Measurements from ENCODE around the gene KATNIP. TPM values are rescaled to one million over a fixed set of nuclear protein-coding genes. Genes with fewer than 3 reads are reported as not detected.

The KATNIP gene
- total RNA-seq, 1 donor from 2014 or later: 26.2 TPM

- DNase-seq (ENCODE audit: low spot score): no peak
- Mint-ChIP-seq H3K9me3 (ENCODE audit: unreplicated experiment) (no peaks in the 10 kb centered on the region), H3K36me3 (ENCODE audit: low read depth, unreplicated experiment) (peaks cover 74% of the 10 kb centered on the region), H3K27me3 (ENCODE audit: unreplicated experiment) (peaks cover 6% of the 10 kb centered on the region), H3K4me1 (ENCODE audit: unreplicated experiment) (peaks cover 16% of the 10 kb centered on the region), H3K4me3 (ENCODE audit: unreplicated experiment) (no peak overlapping the region), H3K27ac (ENCODE audit: unreplicated experiment) (no peak overlapping the region)
- TF ChIP-seq CTCF (IDR thresholded peaks at IDR 0.05; ENCODE audit: unreplicated experiment): no peak
Observed at GRCh38 chr16:27534256-27534655, 15.7 kb upstream of the KATNIP start.

- Mint-ChIP-seq H3K27ac (ENCODE audit: unreplicated experiment) (peak overlapping the region; percentile 93), H3K36me3 (ENCODE audit: low read depth, unreplicated experiment) (peaks cover 67% of the 10 kb centered on the region), H3K27me3 (ENCODE audit: unreplicated experiment) (peaks cover 12% of the 10 kb centered on the region), H3K4me3 (ENCODE audit: unreplicated experiment) (peak overlapping the region; percentile 63), H3K4me1 (ENCODE audit: unreplicated experiment) (peaks cover 22% of the 10 kb centered on the region), H3K9me3 (ENCODE audit: unreplicated experiment) (no peaks in the 10 kb centered on the region)
- DNase-seq (ENCODE audit: low spot score): peak; percentile 46
- TF ChIP-seq CTCF (IDR thresholded peaks at IDR 0.05; ENCODE audit: unreplicated experiment): no peak
Observed at GRCh38 chr16:27538528-27538927, 11.4 kb upstream of the KATNIP start.

GRCh38 chr16:27539120-27539519, 10.8 kb upstream of the KATNIP start:
- DNase-seq (ENCODE audit: low spot score): no peak
- peak overlapping the region; percentile 28 for H3K4me3 Mint-ChIP-seq (ENCODE audit: unreplicated experiment)
- no peaks in the 10 kb centered on the region for H3K9me3 Mint-ChIP-seq (ENCODE audit: unreplicated experiment)
- peaks cover 22% of the 10 kb centered on the region for H3K4me1 Mint-ChIP-seq (ENCODE audit: unreplicated experiment)
- peak overlapping the region; percentile 17 for H3K27ac Mint-ChIP-seq (ENCODE audit: unreplicated experiment)
- peaks cover 12% of the 10 kb centered on the region for H3K27me3 Mint-ChIP-seq (ENCODE audit: unreplicated experiment)
- H3K36me3 Mint-ChIP-seq (ENCODE audit: low read depth, unreplicated experiment): peaks cover 68% of the 10 kb centered on the region
- no peak for TF ChIP-seq CTCF (IDR thresholded peaks at IDR 0.05; ENCODE audit: unreplicated experiment)

- Mint-ChIP-seq H3K4me3 (ENCODE audit: unreplicated experiment) (peak overlapping the region; percentile 66), H3K4me1 (ENCODE audit: unreplicated experiment) (peaks cover 22% of the 10 kb centered on the region), H3K27ac (ENCODE audit: unreplicated experiment) (peak overlapping the region; percentile 32), H3K36me3 (ENCODE audit: low read depth, unreplicated experiment) (peaks cover 71% of the 10 kb centered on the region), H3K27me3 (ENCODE audit: unreplicated experiment) (peaks cover 15% of the 10 kb centered on the region), H3K9me3 (ENCODE audit: unreplicated experiment) (no peaks in the 10 kb centered on the region)
- no peak for TF ChIP-seq CTCF (IDR thresholded peaks at IDR 0.05; ENCODE audit: unreplicated experiment)
- no peak for DNase-seq (ENCODE audit: low spot score)
Observed at GRCh38 chr16:27539636-27540035, 10.3 kb upstream of the KATNIP start.

DNA sequence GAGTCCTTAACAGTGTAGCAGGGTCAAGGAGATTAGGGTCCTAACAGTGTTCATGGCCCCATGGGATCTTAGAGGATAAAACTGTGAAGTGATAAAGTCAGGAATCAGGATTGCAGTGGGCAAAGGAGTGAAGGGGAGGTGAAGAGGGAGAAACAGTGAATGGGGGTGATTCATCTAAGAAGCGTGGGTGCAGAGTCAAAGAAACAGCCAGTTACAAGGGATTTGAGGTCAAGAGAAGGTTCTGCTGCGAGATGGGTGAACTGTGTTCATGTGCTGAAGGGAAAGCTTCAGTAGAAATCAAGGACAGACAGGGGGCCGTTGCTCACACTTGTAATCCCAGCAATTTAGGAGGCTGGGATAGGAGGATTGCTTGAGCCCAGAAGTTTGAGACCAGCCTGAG, 6.1 kb upstream of the KATNIP start:
- no peak for TF ChIP-seq CTCF (IDR thresholded peaks at IDR 0.05; ENCODE audit: unreplicated experiment)
- H3K4me3 Mint-ChIP-seq (ENCODE audit: unreplicated experiment): peak overlapping the region; percentile 20
- H3K36me3 Mint-ChIP-seq (ENCODE audit: low read depth, unreplicated experiment): peaks cover 59% of the 10 kb centered on the region
- DNase-seq (ENCODE audit: low spot score): no peak
- H3K4me1 Mint-ChIP-seq (ENCODE audit: unreplicated experiment): peaks cover 16% of the 10 kb centered on the region
- no peaks in the 10 kb centered on the region for H3K9me3 Mint-ChIP-seq (ENCODE audit: unreplicated experiment)
- H3K27ac Mint-ChIP-seq (ENCODE audit: unreplicated experiment): peak overlapping the region; percentile 24
- H3K27me3 Mint-ChIP-seq (ENCODE audit: unreplicated experiment): peaks cover 12% of the 10 kb centered on the region

Measured in endothelial cell (in vitro differentiated cells).